Nephron (organoid): Measurements from ENCODE around the gene FECH.

Experiments used
- H3K27ac Mint-ChIP-seq, 3 experiments: 2 replicates each; pipeline ENCODE4 v1.8.0; 2020; ENCODE audit warnings: mixed read lengths in 3 of 3, mild to moderate bottlenecking in 2 of 3, moderate library complexity in 1 of 3
- H3K27me3 Mint-ChIP-seq: 2 replicates; pipeline ENCODE4 v1.8.0; 2021; ENCODE audit warnings: low read depth, mild to moderate bottlenecking, moderate library complexity, mixed read lengths
- H3K36me3 Mint-ChIP-seq: 2 replicates; pipeline ENCODE4 v1.8.0; 2020; ENCODE audit warnings: low read depth, mixed read lengths
- H3K4me1 Mint-ChIP-seq: 2 replicates; pipeline ENCODE4 v1.8.0; 2020; ENCODE audit warnings: mixed read lengths
- H3K4me3 Mint-ChIP-seq, 3 experiments: 2 replicates each; pipeline ENCODE4 v1.8.0; 2020; ENCODE audit warnings: mild to moderate bottlenecking in 3 of 3, mixed read lengths in 3 of 3, moderate library complexity in 2 of 3
- H3K9me3 Mint-ChIP-seq: 2 replicates; pipeline ENCODE4 v1.8.0; 2020; ENCODE audit warnings: mixed read lengths
- CTCF ChIP-seq, 3 experiments: fragments of 200-600 bp; sonication (generic); IDR thresholded peaks; one replicate each; pipeline ENCODE4 v1.5.0; 2021; ENCODE audit warnings: antibody characterized with exemption in 3 of 3; ENCODE audit not compliant: unreplicated experiment in 3 of 3

Gene FECH

GRCh38 chr18:57543560-57543959 is 42.9 kb downstream of the FECH start:
- Mint-ChIP-seq H3K9me3 (no peaks in the 10 kb centered on the region), H3K4me1 (peaks cover 13% of the 10 kb centered on the region), H3K27ac (no peak overlapping the region), H3K4me3 (no peak overlapping the region), H3K36me3 (peaks cover 4% of the 10 kb centered on the region), H3K27me3 (peaks cover 26% of the 10 kb centered on the region)
- TF ChIP-seq CTCF (IDR thresholded peaks at IDR 0.05; ENCODE audit: unreplicated experiment in 3 of 3): no peak

- H3K4me3 Mint-ChIP-seq: peak overlapping the region in 1 of 3 experiments; percentile 5
- peak overlapping the region in 1 of 3 experiments; percentile 59 for H3K27ac Mint-ChIP-seq
- H3K27me3 Mint-ChIP-seq: peaks cover 27% of the 10 kb centered on the region
- TF ChIP-seq CTCF (IDR thresholded peaks at IDR 0.05; ENCODE audit: unreplicated experiment in 3 of 3): no peak
- peaks cover 4% of the 10 kb centered on the region for H3K36me3 Mint-ChIP-seq
- H3K9me3 Mint-ChIP-seq: no peaks in the 10 kb centered on the region
- H3K4me1 Mint-ChIP-seq: peaks cover 13% of the 10 kb centered on the region
Observed at GRCh38 chr18:57542812-57543427, 43.6 kb downstream of the FECH start.

GRCh38 chr18:57542126-57542525 is 44.4 kb downstream of the FECH start:
- H3K9me3 Mint-ChIP-seq: no peaks in the 10 kb centered on the region

GRCh38 chr18:57539702-57540101 is 46.8 kb downstream of the FECH start:
- Mint-ChIP-seq H3K27ac (no peak overlapping the region), H3K36me3 (no peaks in the 10 kb centered on the region), H3K4me3 (no peak overlapping the region), H3K27me3 (peaks cover 36% of the 10 kb centered on the region), H3K4me1 (peaks cover 13% of the 10 kb centered on the region), H3K9me3 (no peaks in the 10 kb centered on the region)
- no peak for TF ChIP-seq CTCF (IDR thresholded peaks at IDR 0.05; ENCODE audit: unreplicated experiment in 3 of 3)

More at GRCh38 chr18:57542126-57542525, 44.4 kb downstream of the FECH start:
- H3K36me3 Mint-ChIP-seq: no peaks in the 10 kb centered on the region
- no peak overlapping the region for H3K27ac Mint-ChIP-seq
- TF ChIP-seq CTCF (IDR thresholded peaks at IDR 0.05; ENCODE audit: unreplicated experiment in 3 of 3): no peak
- H3K4me3 Mint-ChIP-seq: no peak overlapping the region
- H3K27me3 Mint-ChIP-seq: peaks cover 27% of the 10 kb centered on the region
- H3K4me1 Mint-ChIP-seq: peaks cover 13% of the 10 kb centered on the region

GRCh38 chr18:57538614-57539013 is 47.9 kb downstream of the FECH start:
- Mint-ChIP-seq H3K27me3 (peaks cover 42% of the 10 kb centered on the region), H3K9me3 (no peaks in the 10 kb centered on the region), H3K36me3 (no peaks in the 10 kb centered on the region), H3K27ac (no peak overlapping the region), H3K4me3 (no peak overlapping the region), H3K4me1 (peaks cover 23% of the 10 kb centered on the region)
- TF ChIP-seq CTCF (IDR thresholded peaks at IDR 0.05; ENCODE audit: unreplicated experiment in 3 of 3): no peak

GRCh38 chr18:57534511-57534909 is 52.0 kb downstream of the FECH start:
- no peak for TF ChIP-seq CTCF (IDR thresholded peaks at IDR 0.05; ENCODE audit: unreplicated experiment in 3 of 3)
- no peak overlapping the region for H3K4me3 Mint-ChIP-seq

More at GRCh38 chr18:57534511-57534909, 52.0 kb downstream of the FECH start:
- Mint-ChIP-seq H3K9me3 (no peaks in the 10 kb centered on the region), H3K27ac (peak overlapping the region in 1 of 3 experiments; percentile 73), H3K36me3 (no peaks in the 10 kb centered on the region), H3K4me1 (peaks cover 22% of the 10 kb centered on the region), H3K27me3 (peaks cover 41% of the 10 kb centered on the region)
